H1 (cell line): Measurements from ENCODE around the gene PCED1B. TPM values are rescaled to one million over a fixed set of nuclear protein-coding genes. Genes with fewer than 3 reads are reported as not detected.

Source experiments
- CTCF ChIA-PET: fragments of 300-600 bp; sonication (Branson Sonifier 250); formaldehyde crosslinking; loops from one replicate; lab custom pipeline; 2021; ENCODE audit not compliant: partially characterized antibody; lab: Charles Lee
- POLR2A ChIA-PET: fragments of 300-600 bp; sonication (Branson Sonifier 250); formaldehyde crosslinking; loops from one replicate; lab custom pipeline; 2021; ENCODE audit warnings: inconsistent platforms; ENCODE audit not compliant: partially characterized antibody; lab: Charles Lee
- DNase-seq, 2 experiments: peaks; one replicate each; pipeline versions ENCODE4 v3.0.0 to v3.0.0-alpha.2; 2010 to 2022; ENCODE audit warnings: low spot score in 2 of 2, low read depth in 1 of 2, mixed read lengths in 1 of 2
- FAIRE-seq: peaks from 2 replicates; lab custom pipeline; 2011; peaks lifted over from hg19 to GRCh38; lab: Jason Lieb, UNC
- H2AFZ ChIP-seq: 2 replicates; pipeline ENCODE4 v1.8.1; 2012; ENCODE audit warnings: low read length, inconsistent platforms
- H2AK5ac ChIP-seq: 2 replicates; pipeline ENCODE4 v1.6.1; 2013; ENCODE audit warnings: low read depth, low read length
- H2BK120ac ChIP-seq: replicated peaks from 2 replicates; pipeline ENCODE3; 2013; ENCODE audit warnings: low read depth, low read length, inconsistent platforms
- H2BK12ac ChIP-seq: 2 replicates; pipeline ENCODE4 v1.6.1; 2013; ENCODE audit warnings: low read depth, low read length
- H2BK15ac ChIP-seq: 2 replicates; pipeline ENCODE4 v1.6.1; 2013; ENCODE audit warnings: low read length
- H2BK20ac ChIP-seq: 2 replicates; pipeline ENCODE4 v1.6.1; 2013; ENCODE audit warnings: low read length
- H2BK5ac ChIP-seq: 2 replicates; pipeline ENCODE4 v1.6.1; 2013; ENCODE audit warnings: low read depth, low read length
- H3K14ac ChIP-seq: 2 replicates; pipeline ENCODE4 v1.6.1; 2013; ENCODE audit warnings: inconsistent platforms; ENCODE audit not compliant: insufficient read length
- H3K18ac ChIP-seq: 2 replicates; pipeline ENCODE4 v1.6.1; 2013; ENCODE audit warnings: low read length; ENCODE audit errors: extremely low read depth
- H3K23ac ChIP-seq: 2 replicates; pipeline ENCODE4 v1.6.1; 2013; ENCODE audit warnings: inconsistent platforms; ENCODE audit not compliant: insufficient read length
- H3K23me2 ChIP-seq: 2 replicates; pipeline ENCODE4 v1.6.1; 2013; ENCODE audit warnings: low read depth, low read length
- H3K27ac ChIP-seq: 2 replicates; pipeline ENCODE4 v1.6.1; 2011; ENCODE audit warnings: low read depth, low read length, inconsistent platforms
- H3K27me3 ChIP-seq, 4 experiments: replicated peaks in 1 of 4; 1 replicate in 1 of 4; 2 replicates in 3 of 4; pipeline versions ENCODE4 v1.6.1 to v1.8.1; 2011 to 2013; ENCODE audit warnings: low read length in 3 of 4, mild to moderate bottlenecking in 3 of 4, inconsistent platforms in 2 of 4, mixed read lengths in 2 of 4, moderate library complexity in 1 of 4; ENCODE audit not compliant: control insufficient read depth in 3 of 4, insufficient read depth in 3 of 4; ENCODE audit errors: extremely low read depth in 1 of 4
- H3K36me3 ChIP-seq, 4 experiments: 2 replicates each; pipeline versions ENCODE4 v1.6.1 to v1.8.1; 2011 to 2013; ENCODE audit warnings: mild to moderate bottlenecking in 4 of 4, low read length in 3 of 4, moderate library complexity in 2 of 4, control low read depth in 1 of 4, inconsistent platforms in 1 of 4; ENCODE audit not compliant: insufficient read depth in 4 of 4, control insufficient read depth in 2 of 4
- H3K4ac ChIP-seq: replicated peaks from 2 replicates; pipeline ENCODE3; 2013; ENCODE audit warnings: low read length, low read depth, mixed read lengths, inconsistent platforms; ENCODE audit not compliant: insufficient read length
- H3K4me1 ChIP-seq, 4 experiments: replicated peaks in 1 of 4; 1 replicate in 1 of 4; 2 replicates in 3 of 4; pipeline versions ENCODE4 v1.6.1 to v1.8.1; 2011 to 2013; ENCODE audit warnings: low read length in 3 of 4, inconsistent platforms in 2 of 4, mixed read lengths in 1 of 4; ENCODE audit not compliant: insufficient read depth in 4 of 4, control insufficient read depth in 3 of 4
- H3K4me2 ChIP-seq, 2 experiments: 2 replicates each; pipeline versions ENCODE4 v1.6.1 to v1.8.1; 2011 to 2013; ENCODE audit warnings: low read depth in 2 of 2, low read length in 2 of 2, control low read depth in 1 of 2, inconsistent platforms in 1 of 2, mild to moderate bottlenecking in 1 of 2; ENCODE audit not compliant: insufficient read depth in 1 of 2
- H3K4me3 ChIP-seq, 4 experiments: fragments of 200-600, 300-600 bp in 1 of 4; sonication (generic), shearing (Covaris generic), sonication (Bioruptor Twin) in 1 of 4; 2 replicates each; pipeline versions ENCODE4 v1.5.1 to v1.8.1; 2011 to 2016; ENCODE audit warnings: low read length in 4 of 4, low read depth in 3 of 4, control low read depth in 2 of 4, inconsistent platforms in 2 of 4, mild to moderate bottlenecking in 2 of 4, mixed read lengths in 1 of 4, moderate library complexity in 1 of 4; ENCODE audit not compliant: insufficient read depth in 2 of 4; ENCODE audit errors: extremely low read depth in 1 of 4
- H3K56ac ChIP-seq: replicated peaks from 2 replicates; pipeline ENCODE3; 2013; ENCODE audit warnings: low read depth, mild to moderate bottlenecking, mixed read lengths, low read length, inconsistent platforms; ENCODE audit not compliant: insufficient read length
- H3K79me1 ChIP-seq: 2 replicates; pipeline ENCODE4 v1.6.1; 2013; ENCODE audit warnings: low read depth, low read length, control low read depth
- H3K79me2 ChIP-seq, 2 experiments: 2 replicates each; pipeline versions ENCODE4 v1.6.1 to v1.8.1; 2012 to 2013; ENCODE audit warnings: low read length in 2 of 2, mild to moderate bottlenecking in 2 of 2, inconsistent platforms in 1 of 2; ENCODE audit not compliant: insufficient read depth in 2 of 2, control insufficient read depth in 1 of 2
- H3K9ac ChIP-seq, 4 experiments: replicated peaks in 1 of 4; 1 replicate in 1 of 4; 2 replicates in 3 of 4; pipeline versions ENCODE4 v1.6.1 to v1.8.1; 2011 to 2013; ENCODE audit warnings: low read depth in 3 of 4, low read length in 3 of 4, control low read depth in 2 of 4, mild to moderate bottlenecking in 2 of 4, moderate library complexity in 2 of 4, inconsistent platforms in 1 of 4; ENCODE audit errors: extremely low read depth in 1 of 4
- H3K9me3 ChIP-seq, 2 experiments: 2 replicates each; pipeline versions ENCODE4 v1.6.1 to v1.8.1; 2012 to 2013; ENCODE audit warnings: mild to moderate bottlenecking in 2 of 2, moderate library complexity in 2 of 2, control low read depth in 1 of 2, inconsistent platforms in 1 of 2, low read depth in 1 of 2, low read length in 1 of 2, mixed read lengths in 1 of 2; ENCODE audit not compliant: insufficient read depth in 2 of 2
- H4K20me1 ChIP-seq, 2 experiments: replicated peaks in 1 of 2; 2 replicates each; pipeline versions ENCODE3 to v1.8.1; 2011 to 2013; ENCODE audit warnings: inconsistent platforms in 2 of 2, low read length in 2 of 2, mild to moderate bottlenecking in 1 of 2; ENCODE audit not compliant: insufficient read depth in 2 of 2, control insufficient read depth in 1 of 2
- H4K5ac ChIP-seq: 2 replicates; pipeline ENCODE4 v1.6.1; 2013; ENCODE audit warnings: low read length, low read depth, mixed read lengths, inconsistent platforms; ENCODE audit not compliant: insufficient read length
- H4K8ac ChIP-seq: 2 replicates; pipeline ENCODE4 v1.8.0; 2013; ENCODE audit warnings: mild to moderate bottlenecking, moderate library complexity, low read length, inconsistent platforms; ENCODE audit not compliant: insufficient read depth; ENCODE audit errors: extremely low read depth
- H4K91ac ChIP-seq: replicated peaks from 2 replicates; pipeline ENCODE3; 2013; ENCODE audit warnings: low read length, mixed read lengths, inconsistent platforms; ENCODE audit not compliant: insufficient read length
- GABPA ChIP-seq: IDR thresholded peaks from 2 replicates; pipeline ENCODE4 v1.6.1; 2011; ENCODE audit warnings: mild to moderate bottlenecking, low read length, moderate library complexity, borderline replicate concordance; ENCODE audit not compliant: insufficient read depth
- JUN ChIP-seq: IDR thresholded peaks from 2 replicates; pipeline ENCODE4 v1.6.1; 2011; ENCODE audit warnings: low read depth, mild to moderate bottlenecking, improper control_type of control experiment, low read length
- JUND ChIP-seq: IDR thresholded peaks from 2 replicates; pipeline ENCODE4 v1.6.1; 2011; ENCODE audit warnings: mild to moderate bottlenecking, improper control_type of control experiment, low read length
- KDM4A ChIP-seq: IDR thresholded peaks from one replicate; pipeline ENCODE4 v1.7.1; 2012; ENCODE audit warnings: low read depth, mild to moderate bottlenecking, moderate library complexity, low read length, inconsistent platforms; ENCODE audit not compliant: severe bottlenecking
- PHF8 ChIP-seq: fragments of 200-600 bp; sonication (generic); conservative IDR thresholded peaks from 2 replicates; pipeline ENCODE4 v1.7.1; 2012; ENCODE audit warnings: low read depth, mild to moderate bottlenecking, inconsistent platforms, low read length, moderate library complexity
- POLR2AphosphoS5 ChIP-seq: IDR thresholded peaks from 2 replicates; pipeline ENCODE4 v1.6.1; 2011; ENCODE audit warnings: low read depth, low read length
- RBBP5 ChIP-seq: IDR thresholded peaks from 2 replicates; pipeline ENCODE4 v1.7.1; 2012; ENCODE audit warnings: low read depth, mild to moderate bottlenecking, inconsistent platforms, low read length, moderate library complexity, borderline replicate concordance
- RNF2 ChIP-seq: fragments of 200-900, 300-1000 bp; sonication (generic); IDR thresholded peaks from 2 replicates; pipeline ENCODE4 v1.7.1; 2016; ENCODE audit warnings: borderline replicate concordance, low read depth, mild to moderate bottlenecking, antibody characterized with exemption, low read length; ENCODE audit not compliant: poor library complexity, severe bottlenecking; ENCODE audit errors: missing control alignments
- SP4 ChIP-seq: IDR thresholded peaks from 2 replicates; pipeline ENCODE4 v1.6.1; 2012; ENCODE audit warnings: low read length, inconsistent platforms
- TAF1 ChIP-seq: IDR thresholded peaks from 2 replicates; pipeline ENCODE4 v1.6.1; 2011; ENCODE audit warnings: mild to moderate bottlenecking, low read depth, low read length
- TBP ChIP-seq: IDR thresholded peaks from 2 replicates; pipeline ENCODE4 v1.6.1; 2011; ENCODE audit warnings: low read depth, low read length, improper control_type of control experiment
- TEAD4 ChIP-seq: IDR thresholded peaks from 2 replicates; pipeline ENCODE4 v1.6.1; 2012; ENCODE audit warnings: low read depth, low read length, inconsistent platforms, mixed read lengths
- WGBS, 2 experiments: shearing (Covaris generic) in 1 of 2; methylation state at CpG; one replicate each; pipeline versions ENCODE4 v1.1.6 to v1.1.7; 2013 to 2015; ENCODE audit warnings: low lambda C conversion rate in 2 of 2, mixed read lengths in 2 of 2, inconsistent platforms in 1 of 2, low coverage in 1 of 2, missing lambda C conversion rate in 1 of 2; ENCODE audit not compliant: insufficient replicate concordance in 2 of 2, insufficient coverage in 1 of 2, insufficient read length in 1 of 2; ENCODE audit errors: extremely low coverage in 1 of 2, missing lambda C conversion rate in 1 of 2; 5-methylcytosine and 5-hydroxymethylcytosine counted together
- polyA plus RNA-seq, 7 experiments: library from polyadenylated mRNA; depleted of rRNA in 3 of 7; stranded (reverse) in 5 of 7; unstranded in 2 of 7; fragments of >200 nt in 5 of 7; fragments of 200-250 nt in 2 of 7; gene quantifications; 1 replicate in 5 of 7; 2 replicates in 1 of 7; 4 replicates in 1 of 7; pipeline versions ENCODE4 v1.2.1 to v1.2.3, GENCODE V29; 2011 to 2013; ENCODE audit warnings: missing spikeins in 2 of 7, mixed read lengths in 2 of 7
- total RNA-seq: library from RNA; stranded (reverse); fragmentation: NEBNext Ultra II Directional; extraction: Animal tissue kit (Norgen Biotek cat#: 25700); gene quantifications from 2 replicates; pipeline ENCODE4 v1.2.1, GENCODE V29; 2021
- TF ChIP-seq, protein P1 (sequence below): IDR thresholded peaks from 2 replicates; pipeline ENCODE4 v1.6.1; 2012; ENCODE audit warnings: inconsistent platforms

Gene PCED1B
- total and polyA plus RNA-seq, 2 of the 8 experiments (the other 6 are each of a cell fraction or from before 2014, with no cell fraction given): 4.7 to 5.4 TPM

DNA sequence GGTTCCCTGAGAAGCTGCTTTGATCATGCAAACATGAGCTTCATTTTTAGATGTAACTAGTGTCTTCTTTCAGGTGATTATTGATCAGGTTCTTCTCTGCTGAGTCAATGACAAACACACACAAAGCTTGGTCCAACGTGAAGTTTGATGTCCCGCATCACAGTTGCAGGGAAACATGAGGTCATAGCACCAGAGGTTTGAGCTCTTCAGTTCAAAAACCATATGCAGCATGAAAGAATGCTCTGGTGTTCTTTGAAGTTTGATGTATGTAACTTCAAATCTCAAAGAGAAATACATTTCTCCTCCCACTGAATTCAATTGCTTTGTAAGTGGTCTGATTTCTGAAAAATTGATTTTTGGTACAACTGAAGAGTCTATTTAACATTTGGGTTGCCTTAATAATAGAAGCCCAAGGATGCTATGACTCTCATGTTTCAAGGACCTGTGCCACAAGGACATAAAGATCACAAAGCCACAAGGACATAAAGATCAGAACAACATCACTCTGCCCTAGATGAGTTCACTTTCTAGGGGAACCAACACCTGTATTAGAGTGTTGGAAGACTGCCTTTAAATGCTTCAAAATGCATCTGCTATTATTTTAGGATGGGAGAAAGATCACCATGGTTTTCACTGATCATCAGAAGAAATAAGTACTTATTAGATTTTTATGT is 31.4 kb downstream of the PCED1B start:
- H3K4me2 ChIP-seq: no peak overlapping the region
- no peak overlapping the region for H3K4ac ChIP-seq
- CTCF ChIA-PET: interaction anchor here (1.1 kb wide), 1 partner anchor 21 kb away, joined by 3 read pairs; no protein-coding TSS in a partner anchor
- WGBS, 2 experiments: 92% methylated on average over 2 of the region's 2 CpGs; no CpG with 5 or more reads in 1 of the 2 experiments
- no peaks in the 10 kb centered on the region for H3K36me3 ChIP-seq
- no peak for FAIRE-seq
- H2BK15ac ChIP-seq: no peak overlapping the region
- no peaks in the 10 kb centered on the region for H3K27me3 ChIP-seq
- H3K23me2 ChIP-seq: no peaks in the 10 kb centered on the region
- H4K8ac ChIP-seq: no peak overlapping the region
- no peaks in the 10 kb centered on the region for H3K4me1 ChIP-seq
- POLR2A ChIA-PET: no interaction called here
- no peak overlapping the region for H3K27ac ChIP-seq
- no peak overlapping the region for H3K4me3 ChIP-seq
- H2BK20ac ChIP-seq: no peak overlapping the region
- H2BK5ac ChIP-seq: no peak overlapping the region
- no peak overlapping the region for H3K23ac ChIP-seq
- no peak for DNase-seq
- no peak overlapping the region for H3K18ac ChIP-seq
- H2BK120ac ChIP-seq: no peak overlapping the region
- no peak overlapping the region for H2BK12ac ChIP-seq
- no peak overlapping the region for H2AFZ ChIP-seq
- no peaks in the 10 kb centered on the region for H4K20me1 ChIP-seq
- no peak overlapping the region for H3K9ac ChIP-seq
- no peaks in the 10 kb centered on the region for H3K79me1 ChIP-seq
- H3K14ac ChIP-seq: no peak overlapping the region
- H4K5ac ChIP-seq: no peak overlapping the region
- H3K56ac ChIP-seq: no peak overlapping the region
- no peak overlapping the region for H2AK5ac ChIP-seq
- no peaks in the 10 kb centered on the region for H3K9me3 ChIP-seq
- H4K91ac ChIP-seq: no peak overlapping the region
- H3K79me2 ChIP-seq: no peaks in the 10 kb centered on the region
- TF ChIP-seq TBP (no peak), RNF2 (no peak), KDM4A (no peak), POLR2AphosphoS5 (no peak), JUN (no peak), SP4 (no peak), JUND (no peak), PHF8 (no peak), RBBP5 (no peak), TAF1 (no peak), TEAD4 (no peak), GABPA (no peak)
- TF ChIP-seq, protein P1, sequence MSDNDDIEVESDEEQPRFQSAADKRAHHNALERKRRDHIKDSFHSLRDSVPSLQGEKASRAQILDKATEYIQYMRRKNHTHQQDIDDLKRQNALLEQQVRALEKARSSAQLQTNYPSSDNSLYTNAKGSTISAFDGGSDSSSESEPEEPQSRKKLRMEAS: no peak
